ENCODE results near the gene KLK6. TPM values are rescaled to one million over a fixed set of nuclear protein-coding genes. Genes with fewer than 3 reads are reported as not detected.
A peak's percentile ranks its signal among the peaks of the same experiment; 100 is the strongest.

KLK6 gene
- total RNA-seq, 1 experiment from 2014 or later = 75.0 TPM

- Histone ChIP-seq H3K4me2 (ENCODE audit: low read length) (peak overlapping the region; percentile 44), H2AFZ (ENCODE audit: low read length) (peak overlapping the region; percentile 40; the same call in 1 of the 2 replicates), H4K20me1 (ENCODE audit: low read length) (no peaks in the 10 kb centered on the region), H3F3A (ENCODE audit: low read length, unreplicated experiment) (no peaks in the 10 kb centered on the region), H3K9ac (ENCODE audit: low read length) (no peak overlapping the region), H3K9me3 (ENCODE audit: low read length) (no peaks in the 10 kb centered on the region), H3K27me3 (ENCODE audit: low read length) (peaks cover 3% of the 10 kb centered on the region; the same call in 1 of the 2 replicates), H3K9me2 (replicated peaks; ENCODE audit: low read length) (no peaks in the 10 kb centered on the region), H3K4me1 (ENCODE audit: insufficient read depth, low read length) (peaks cover 11% of the 10 kb centered on the region), H3K4me3 (ENCODE audit: low read length) (peak overlapping the region; percentile 14; the same call in 1 of the 2 replicates), H3K36me3 (ENCODE audit: low read depth, low read length) (no peaks in the 10 kb centered on the region), H3K79me2 (ENCODE audit: low read length) (no peaks in the 10 kb centered on the region), H3K27ac (ENCODE audit: low read length) (no peak overlapping the region)
- no peak for DNase-seq
- intact Hi-C loops (cut with micrococcal nuclease) = no loop called here
- CTCF ChIA-PET = interaction anchor here (0.6 kb wide), 1 partner anchor 277 kb away, joined by 4 read pairs; no protein-coding TSS in a partner anchor
- ATAC-seq = no peak
- BruUV-seq (replicated peaks) = no TSS peak
- POLR2A ChIA-PET (ENCODE audit: unreplicated experiment) = no interaction called here
- TF ChIP-seq, protein P1, sequence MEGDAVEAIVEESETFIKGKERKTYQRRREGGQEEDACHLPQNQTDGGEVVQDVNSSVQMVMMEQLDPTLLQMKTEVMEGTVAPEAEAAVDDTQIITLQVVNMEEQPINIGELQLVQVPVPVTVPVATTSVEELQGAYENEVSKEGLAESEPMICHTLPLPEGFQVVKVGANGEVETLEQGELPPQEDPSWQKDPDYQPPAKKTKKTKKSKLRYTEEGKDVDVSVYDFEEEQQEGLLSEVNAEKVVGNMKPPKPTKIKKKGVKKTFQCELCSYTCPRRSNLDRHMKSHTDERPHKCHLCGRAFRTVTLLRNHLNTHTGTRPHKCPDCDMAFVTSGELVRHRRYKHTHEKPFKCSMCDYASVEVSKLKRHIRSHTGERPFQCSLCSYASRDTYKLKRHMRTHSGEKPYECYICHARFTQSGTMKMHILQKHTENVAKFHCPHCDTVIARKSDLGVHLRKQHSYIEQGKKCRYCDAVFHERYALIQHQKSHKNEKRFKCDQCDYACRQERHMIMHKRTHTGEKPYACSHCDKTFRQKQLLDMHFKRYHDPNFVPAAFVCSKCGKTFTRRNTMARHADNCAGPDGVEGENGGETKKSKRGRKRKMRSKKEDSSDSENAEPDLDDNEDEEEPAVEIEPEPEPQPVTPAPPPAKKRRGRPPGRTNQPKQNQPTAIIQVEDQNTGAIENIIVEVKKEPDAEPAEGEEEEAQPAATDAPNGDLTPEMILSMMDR (conservative IDR thresholded peaks at IDR 0.05; ENCODE audit: low read depth, low read length) = no peak
- TF ChIP-seq EZH2 (IDR thresholded peaks at IDR 0.05; ENCODE audit: low read length, unreplicated experiment) = no peak
- no peak for TF ChIP-seq EZH2phosphoT487 (IDR thresholded peaks at IDR 0.05; ENCODE audit: borderline replicate concordance, low read length)
Observed at GRCh38 chr19:51002089-51002532, 32.7 kb upstream of the KLK6 start.

- DNase-seq = no peak
- CTCF ChIA-PET = no interaction called here
Observed at GRCh38 chr19:51001515-51001914, 32.1 kb upstream of the KLK6 start, which contains the start of gene KLK8. Gene KLK8, minus strand, starts transcription at chr19:51001604. Its CDS starts 437 bp downstream, at chr19:51001167.

GRCh38 chr19:51000981-51001380 lies 31.6 kb upstream of the KLK6 start:
- Histone ChIP-seq H3K79me2 (ENCODE audit: low read length) (no peaks in the 10 kb centered on the region), H3K9me3 (ENCODE audit: low read length) (no peaks in the 10 kb centered on the region), H3K36me3 (ENCODE audit: low read depth, low read length) (no peaks in the 10 kb centered on the region), H3K4me3 (ENCODE audit: low read length) (no peak overlapping the region), H3F3A (ENCODE audit: low read length, unreplicated experiment) (no peaks in the 10 kb centered on the region), H2AFZ (ENCODE audit: low read length) (peak overlapping the region; percentile 29; the same call in 1 of the 2 replicates), H3K9ac (ENCODE audit: low read length) (no peak overlapping the region), H3K4me2 (ENCODE audit: low read length) (no peak overlapping the region), H3K27ac (ENCODE audit: low read length) (no peak overlapping the region), H4K20me1 (ENCODE audit: low read length) (no peaks in the 10 kb centered on the region), H3K27me3 (ENCODE audit: low read length) (peaks cover 3% of the 10 kb centered on the region; the same call in 1 of the 2 replicates), H3K9me2 (replicated peaks; ENCODE audit: low read length) (no peaks in the 10 kb centered on the region), H3K4me1 (ENCODE audit: insufficient read depth, low read length) (peaks cover 11% of the 10 kb centered on the region)
- ATAC-seq = no peak
- no TSS peak for BruUV-seq (replicated peaks)
- POLR2A ChIA-PET (ENCODE audit: unreplicated experiment) = no interaction called here
- DNase-seq = no peak
- TF ChIP-seq EZH2phosphoT487 (IDR thresholded peaks at IDR 0.05; ENCODE audit: borderline replicate concordance, low read length) = no peak
- no peak for TF ChIP-seq EZH2 (IDR thresholded peaks at IDR 0.05; ENCODE audit: low read length, unreplicated experiment)
- TF ChIP-seq, protein P1 (conservative IDR thresholded peaks at IDR 0.05; ENCODE audit: low read depth, low read length) = no peak
- CTCF ChIA-PET = no interaction called here
- intact Hi-C loops (cut with micrococcal nuclease) = no loop called here

More at GRCh38 chr19:51001515-51001914, 32.1 kb upstream of the KLK6 start, which contains the start of gene KLK8:
- intact Hi-C loops (cut with micrococcal nuclease) = no loop called here
- H3K4me3 ChIP-seq (ENCODE audit: low read length) = peak within 1 kb of the TSS; percentile 14; the same call in 1 of the 2 replicates
- H2AFZ ChIP-seq (ENCODE audit: low read length) = peak within 1 kb of the TSS; percentile 40; the same call in 1 of the 2 replicates
- H3K9me2 ChIP-seq (replicated peaks; ENCODE audit: low read length) = no peaks in the 10 kb centered on the region
- no peak for TF ChIP-seq EZH2 (IDR thresholded peaks at IDR 0.05; ENCODE audit: low read length, unreplicated experiment)
- no peak for TF ChIP-seq EZH2phosphoT487 (IDR thresholded peaks at IDR 0.05; ENCODE audit: borderline replicate concordance, low read length)
- TF ChIP-seq, protein P1 (conservative IDR thresholded peaks at IDR 0.05; ENCODE audit: low read depth, low read length) = no peak
- H3K27ac ChIP-seq (ENCODE audit: low read length) = no peak within 1 kb of the TSS
- H3K9ac ChIP-seq (ENCODE audit: low read length) = no peak within 1 kb of the TSS
- POLR2A ChIA-PET (ENCODE audit: unreplicated experiment) = no interaction called here
- H3F3A ChIP-seq (ENCODE audit: low read length, unreplicated experiment) = no peaks in the 10 kb centered on the region
- no peaks in the 10 kb centered on the region for H3K36me3 ChIP-seq (ENCODE audit: low read depth, low read length)
- no TSS peak for BruUV-seq (replicated peaks)
- H3K27me3 ChIP-seq (ENCODE audit: low read length) = peaks cover 3% of the 10 kb centered on the region; the same call in 1 of the 2 replicates
- no peaks in the 10 kb centered on the region for H4K20me1 ChIP-seq (ENCODE audit: low read length)
- H3K4me2 ChIP-seq (ENCODE audit: low read length) = peak within 1 kb of the TSS; percentile 44
- H3K4me1 ChIP-seq (ENCODE audit: insufficient read depth, low read length) = peaks cover 11% of the 10 kb centered on the region
- H3K79me2 ChIP-seq (ENCODE audit: low read length) = no peaks in the 10 kb centered on the region
- ATAC-seq = no peak
- H3K9me3 ChIP-seq (ENCODE audit: low read length) = no peaks in the 10 kb centered on the region

Data from PC-3 (cell line).